ENCODE data around the gene COBLL1. TPM values are rescaled to one million over a fixed set of nuclear protein-coding genes. Genes with fewer than 3 reads are reported as not detected.
"Not testable (repeated sequence)": the region's sequence is repeated elsewhere in the genome, so short reads cannot be mapped to it uniquely, and the experiment has no call there.

COBLL1 gene
- total and polyA plus RNA-seq, 4 donors, result 12.6 to 31.3 (median 20.6) TPM

GRCh38 chr2:164859906-164860693 lies 18.5 kb upstream of the COBLL1 start:
- not testable (repeated sequence) for DNase-seq (ENCODE audit: low read depth in 4 of 6, low spot score in 6 of 6); H3K4me3 ChIP-seq (ENCODE audit: low read depth, low read length); H3K27ac ChIP-seq (ENCODE audit: low read depth, low read length); H3K4me1 ChIP-seq (ENCODE audit: control insufficient read depth, insufficient read depth, low read length); H3K27me3 ChIP-seq (ENCODE audit: control insufficient read depth, insufficient read depth, low read length); H3K36me3 ChIP-seq (ENCODE audit: control insufficient read depth, insufficient read depth, low read length); H3K9me3 ChIP-seq (ENCODE audit: control insufficient read depth, insufficient read depth, low read length)
- WGBS (ENCODE audit: insufficient coverage), result 100% methylated on average over 2 of the region's 4 CpGs

- H3K36me3 ChIP-seq (ENCODE audit: control insufficient read depth, insufficient read depth, low read length), result no peaks in the 10 kb centered on the region
- H3K4me3 ChIP-seq (ENCODE audit: low read depth, low read length), result no peak overlapping the region
- no peaks in the 10 kb centered on the region for H3K9me3 ChIP-seq (ENCODE audit: control insufficient read depth, insufficient read depth, low read length)
- no peaks in the 10 kb centered on the region for H3K4me1 ChIP-seq (ENCODE audit: control insufficient read depth, insufficient read depth, low read length)
- 60% methylated on average over 1 of the region's 2 CpGs for WGBS (ENCODE audit: insufficient coverage)
- no peak for DNase-seq (ENCODE audit: low read depth in 4 of 6, low spot score in 6 of 6)
- H3K27ac ChIP-seq (ENCODE audit: low read depth, low read length), result no peak overlapping the region
- H3K27me3 ChIP-seq (ENCODE audit: control insufficient read depth, insufficient read depth, low read length), result no peaks in the 10 kb centered on the region
Observed at GRCh38 chr2:164859251-164859818, 17.7 kb upstream of the COBLL1 start.

GRCh38 chr2:164852086-164852485 lies 10.5 kb upstream of the COBLL1 start:
- no peak overlapping the region for H3K27ac ChIP-seq (ENCODE audit: low read depth, low read length)
- no peaks in the 10 kb centered on the region for H3K9me3 ChIP-seq (ENCODE audit: control insufficient read depth, insufficient read depth, low read length)
- H3K4me1 ChIP-seq (ENCODE audit: control insufficient read depth, insufficient read depth, low read length), result no peaks in the 10 kb centered on the region
- no peak for DNase-seq (ENCODE audit: low read depth in 4 of 6, low spot score in 6 of 6)
- H3K27me3 ChIP-seq (ENCODE audit: control insufficient read depth, insufficient read depth, low read length), result no peaks in the 10 kb centered on the region
- no peak overlapping the region for H3K4me3 ChIP-seq (ENCODE audit: low read depth, low read length)
- no peaks in the 10 kb centered on the region for H3K36me3 ChIP-seq (ENCODE audit: control insufficient read depth, insufficient read depth, low read length)
- WGBS (ENCODE audit: insufficient coverage), result no CpG with 5 or more reads among the region's 4 CpGs

- no peaks in the 10 kb centered on the region for H3K27me3 ChIP-seq (ENCODE audit: control insufficient read depth, insufficient read depth, low read length)
- H3K9me3 ChIP-seq (ENCODE audit: control insufficient read depth, insufficient read depth, low read length), result no peaks in the 10 kb centered on the region
- H3K27ac ChIP-seq (ENCODE audit: low read depth, low read length), result no peak overlapping the region
- no peak for DNase-seq (ENCODE audit: low read depth in 4 of 6, low spot score in 6 of 6)
- no peak overlapping the region for H3K4me3 ChIP-seq (ENCODE audit: low read depth, low read length)
- no peaks in the 10 kb centered on the region for H3K36me3 ChIP-seq (ENCODE audit: control insufficient read depth, insufficient read depth, low read length)
- H3K4me1 ChIP-seq (ENCODE audit: control insufficient read depth, insufficient read depth, low read length), result no peaks in the 10 kb centered on the region
- no CpG with 5 or more reads among the region's 4 CpGs for WGBS (ENCODE audit: insufficient coverage)
Observed at GRCh38 chr2:164850235-164850634, 8.6 kb upstream of the COBLL1 start.

- H3K9me3 ChIP-seq (ENCODE audit: control insufficient read depth, insufficient read depth, low read length), result no peaks in the 10 kb centered on the region
- WGBS (ENCODE audit: insufficient coverage), result no CpG with 5 or more reads among the region's 1 CpG
- H3K4me1 ChIP-seq (ENCODE audit: control insufficient read depth, insufficient read depth, low read length), result no peaks in the 10 kb centered on the region
- H3K36me3 ChIP-seq (ENCODE audit: control insufficient read depth, insufficient read depth, low read length), result no peaks in the 10 kb centered on the region
- no peaks in the 10 kb centered on the region for H3K27me3 ChIP-seq (ENCODE audit: control insufficient read depth, insufficient read depth, low read length)
- DNase-seq (ENCODE audit: low read depth in 4 of 6, low spot score in 6 of 6), result no peak
- no peak overlapping the region for H3K27ac ChIP-seq (ENCODE audit: low read depth, low read length)
- H3K4me3 ChIP-seq (ENCODE audit: low read depth, low read length), result no peak overlapping the region
Observed at GRCh38 chr2:164849506-164849905, 7.9 kb upstream of the COBLL1 start.

- H3K36me3 ChIP-seq (ENCODE audit: control insufficient read depth, insufficient read depth, low read length), result no peaks in the 10 kb centered on the region
- DNase-seq (ENCODE audit: low read depth in 4 of 6, low spot score in 6 of 6), result peak in 2 of 6 donors; percentile 12 to 20
Observed at GRCh38 chr2:164847981-164848741, 6.5 kb upstream of the COBLL1 start.

GRCh38 chr2:164847291-164847690 lies 5.7 kb upstream of the COBLL1 start:
- WGBS (ENCODE audit: insufficient coverage), result no CpG with 5 or more reads among the region's 4 CpGs
- no peaks in the 10 kb centered on the region for H3K27me3 ChIP-seq (ENCODE audit: control insufficient read depth, insufficient read depth, low read length)
- H3K27ac ChIP-seq (ENCODE audit: low read depth, low read length), result no peak overlapping the region
- peaks cover under 1% of the 10 kb centered on the region for H3K4me1 ChIP-seq (ENCODE audit: control insufficient read depth, insufficient read depth, low read length)
- no peak overlapping the region for H3K4me3 ChIP-seq (ENCODE audit: low read depth, low read length)
- no peak for DNase-seq (ENCODE audit: low read depth in 4 of 6, low spot score in 6 of 6)
- H3K9me3 ChIP-seq (ENCODE audit: control insufficient read depth, insufficient read depth, low read length), result no peaks in the 10 kb centered on the region
- H3K36me3 ChIP-seq (ENCODE audit: control insufficient read depth, insufficient read depth, low read length), result no peaks in the 10 kb centered on the region

More at GRCh38 chr2:164847981-164848741, 6.5 kb upstream of the COBLL1 start:
- Histone ChIP-seq H3K27me3 (ENCODE audit: control insufficient read depth, insufficient read depth, low read length) (no peaks in the 10 kb centered on the region), H3K9me3 (ENCODE audit: control insufficient read depth, insufficient read depth, low read length) (no peaks in the 10 kb centered on the region), H3K4me1 (ENCODE audit: control insufficient read depth, insufficient read depth, low read length) (no peaks in the 10 kb centered on the region), H3K4me3 (ENCODE audit: low read depth, low read length) (no peak overlapping the region), H3K27ac (ENCODE audit: low read depth, low read length) (no peak overlapping the region)
- WGBS (ENCODE audit: insufficient coverage), result 40% methylated on average over 1 of the region's 2 CpGs

GRCh38 chr2:164846276-164846675 lies 4.7 kb upstream of the COBLL1 start:
- no peak for DNase-seq (ENCODE audit: low read depth in 4 of 6, low spot score in 6 of 6)
- no peaks in the 10 kb centered on the region for H3K9me3 ChIP-seq (ENCODE audit: control insufficient read depth, insufficient read depth, low read length)
- H3K27me3 ChIP-seq (ENCODE audit: control insufficient read depth, insufficient read depth, low read length), result no peaks in the 10 kb centered on the region
- no CpG with 5 or more reads among the region's 2 CpGs for WGBS (ENCODE audit: insufficient coverage)
- H3K36me3 ChIP-seq (ENCODE audit: control insufficient read depth, insufficient read depth, low read length), result no peaks in the 10 kb centered on the region
- no peak overlapping the region for H3K27ac ChIP-seq (ENCODE audit: low read depth, low read length)
- H3K4me3 ChIP-seq (ENCODE audit: low read depth, low read length), result no peak overlapping the region
- peaks cover 6% of the 10 kb centered on the region for H3K4me1 ChIP-seq (ENCODE audit: control insufficient read depth, insufficient read depth, low read length)

- no peak overlapping the region for H3K4me3 ChIP-seq (ENCODE audit: low read depth, low read length)
- DNase-seq (ENCODE audit: low read depth in 4 of 6, low spot score in 6 of 6), result no peak
- no peak overlapping the region for H3K27ac ChIP-seq (ENCODE audit: low read depth, low read length)
- peaks cover 3% of the 10 kb centered on the region for H3K27me3 ChIP-seq (ENCODE audit: control insufficient read depth, insufficient read depth, low read length)
- H3K4me1 ChIP-seq (ENCODE audit: control insufficient read depth, insufficient read depth, low read length), result peaks cover 12% of the 10 kb centered on the region
- no peaks in the 10 kb centered on the region for H3K9me3 ChIP-seq (ENCODE audit: control insufficient read depth, insufficient read depth, low read length)
- H3K36me3 ChIP-seq (ENCODE audit: control insufficient read depth, insufficient read depth, low read length), result no peaks in the 10 kb centered on the region
- no CpG with 5 or more reads among the region's 1 CpG for WGBS (ENCODE audit: insufficient coverage)
Observed at GRCh38 chr2:164843346-164843911, 1.8 kb upstream of the COBLL1 start.

Data from spinal cord (tissue), 10 donors.